Tibial nerve (tissue), 4 donors: ENCODE data around the gene LRRC8D. TPM values are rescaled to one million over a fixed set of nuclear protein-coding genes. Genes with fewer than 3 reads are reported as not detected.
A peak's percentile ranks its signal among the peaks of the same experiment; 100 is the strongest.

ENCODE experiments used
- DNase-seq, 2 donors: peaks; one replicate each; pipeline ENCODE4 v3.0.0-alpha.2; 2019; ENCODE audit warnings: low spot score in 2 of 2
- H3K27ac ChIP-seq, 4 donors: fragments of 200-600 bp; sonication (generic) in 3 of 4; one replicate each; pipeline ENCODE4 v1.5.1; 2017 to 2019; ENCODE audit warnings: mild to moderate bottlenecking in 1 of 4
- H3K27me3 ChIP-seq, 2 donors: fragments of 200-600 bp; sonication (generic) in 1 of 2; one replicate each; pipeline versions ENCODE4 v1.5.1 to v1.6.0; 2017 to 2019
- H3K36me3 ChIP-seq, 3 donors: fragments of 200-600 bp; sonication (generic); one replicate each; pipeline ENCODE4 v1.5.1; 2018 to 2019
- H3K4me1 ChIP-seq, 4 donors: fragments of 200-600 bp; sonication (generic) in 3 of 4; one replicate each; pipeline ENCODE4 v1.5.1; 2017 to 2019
- H3K4me3 ChIP-seq, 4 donors: fragments of 200-600 bp; sonication (generic) in 3 of 4; one replicate each; pipeline ENCODE4 v1.5.1; 2017 to 2019; ENCODE audit warnings: mild to moderate bottlenecking in 1 of 4, moderate library complexity in 1 of 4
- H3K9me3 ChIP-seq, 4 donors: fragments of 200-600 bp; sonication (generic) in 3 of 4; one replicate each; pipeline ENCODE4 v1.5.1; 2017 to 2019
- CTCF ChIP-seq, 5 experiments: fragments of 200-600 bp in 3 of 5; fragments of 450-650 bp in 2 of 5; sonication (generic) in 3 of 5; IDR thresholded peaks; one replicate each; pipeline ENCODE4 v1.5.1; 2016 to 2019; ENCODE audit warnings: antibody characterized with exemption in 5 of 5, mild to moderate bottlenecking in 3 of 5, moderate library complexity in 2 of 5
- EP300 ChIP-seq, 2 donors: sonication (generic); formaldehyde crosslinking; IDR thresholded peaks; one replicate each; pipeline ENCODE4 v1.6.1; 2017; ENCODE audit warnings: antibody characterized with exemption in 2 of 2, mild to moderate bottlenecking in 1 of 2
- POLR2A ChIP-seq, 2 donors: fragments of 450-650 bp; IDR thresholded peaks; one replicate each; pipeline ENCODE4 v1.6.1; 2017; ENCODE audit warnings: antibody characterized with exemption in 2 of 2, mild to moderate bottlenecking in 2 of 2, moderate library complexity in 2 of 2
- WGBS, 2 donors: methylation state at CpG; one replicate each; pipeline ENCODE4 v1.1.5; 2018; 5-methylcytosine and 5-hydroxymethylcytosine counted together
- total RNA-seq, 4 donors: library from RNA; depleted of rRNA; stranded (reverse); fragments of >200 nt; gene quantifications; one replicate each; pipeline ENCODE4 v1.1.0, GENCODE V29; 2016

The LRRC8D gene
- total RNA-seq, 4 donors from 2014 or later, result 11.1 to 19.0 (median 15.3) TPM

GRCh38 chr1:89971600-89971999, 150.8 kb downstream of the LRRC8D start:
- Histone ChIP-seq H3K4me1 (peaks cover 0 to 23% (median 10%) of the 10 kb centered on the region in 4 donors), H3K9me3 (no peaks in the 10 kb centered on the region), H3K4me3 (no peak overlapping the region), H3K27ac (no peak overlapping the region), H3K36me3 (no peaks in the 10 kb centered on the region), H3K27me3 (no peaks in the 10 kb centered on the region)
- TF ChIP-seq CTCF (IDR thresholded peaks at IDR 0.05), result no peak
- TF ChIP-seq POLR2A (IDR thresholded peaks at IDR 0.05), result no peak
- TF ChIP-seq EP300 (IDR thresholded peaks at IDR 0.05), result no peak
- WGBS, 2 donors, result 63 to 80% methylated on average over 1 of the region's 1 CpG
- DNase-seq, result no peak

GRCh38 chr1:89972024-89972423, 151.2 kb downstream of the LRRC8D start:
- no peak for DNase-seq
- no peak for TF ChIP-seq EP300 (IDR thresholded peaks at IDR 0.05)
- no peak for TF ChIP-seq POLR2A (IDR thresholded peaks at IDR 0.05)
- TF ChIP-seq CTCF (IDR thresholded peaks at IDR 0.05), result no peak
- Histone ChIP-seq H3K4me3 (no peak overlapping the region), H3K4me1 (peaks cover 0 to 23% (median 10%) of the 10 kb centered on the region in 4 donors), H3K9me3 (no peaks in the 10 kb centered on the region), H3K36me3 (no peaks in the 10 kb centered on the region), H3K27me3 (no peaks in the 10 kb centered on the region), H3K27ac (no peak overlapping the region)

- Histone ChIP-seq H3K27me3 (no peaks in the 10 kb centered on the region), H3K9me3 (no peaks in the 10 kb centered on the region), H3K4me3 (no peak overlapping the region), H3K4me1 (peaks cover 0 to 23% (median 10%) of the 10 kb centered on the region in 4 donors), H3K27ac (no peak overlapping the region), H3K36me3 (no peaks in the 10 kb centered on the region)
- 91 to 92% methylated on average over 8 of the region's 8 CpGs for WGBS, 2 donors
- TF ChIP-seq CTCF (IDR thresholded peaks at IDR 0.05) (no peak), EP300 (IDR thresholded peaks at IDR 0.05) (no peak), POLR2A (IDR thresholded peaks at IDR 0.05) (no peak)
- DNase-seq, result no peak
Observed at GRCh38 chr1:89973471-89974127, 152.8 kb downstream of the LRRC8D start.

- no peak for TF ChIP-seq EP300 (IDR thresholded peaks at IDR 0.05)
- no peaks in the 10 kb centered on the region for H3K27me3 ChIP-seq
- peaks cover 0 to 23% (median 10%) of the 10 kb centered on the region in 4 donors for H3K4me1 ChIP-seq
- peak overlapping the region in 1 of 4 donors; percentile 51 for H3K27ac ChIP-seq
- DNase-seq, result no peak
- H3K9me3 ChIP-seq, result no peaks in the 10 kb centered on the region
- H3K4me3 ChIP-seq, result no peak overlapping the region
- H3K36me3 ChIP-seq, result no peaks in the 10 kb centered on the region
- WGBS, 2 donors, result 95 to 98% methylated on average over 4 of the region's 4 CpGs
Observed at GRCh38 chr1:89974256-89974655, 153.4 kb downstream of the LRRC8D start.

- TF ChIP-seq EP300 (IDR thresholded peaks at IDR 0.05) (peak in 1 of 2 donors; percentile 45), POLR2A (IDR thresholded peaks at IDR 0.05) (no peak)
- WGBS, 2 donors, result 44 to 53% methylated on average over 4 of the region's 4 CpGs
Observed at GRCh38 chr1:89974696-89975470, 154.1 kb downstream of the LRRC8D start.

GRCh38 chr1:89975540-89976125, 154.8 kb downstream of the LRRC8D start:
- Histone ChIP-seq H3K9me3 (no peaks in the 10 kb centered on the region), H3K27me3 (no peaks in the 10 kb centered on the region), H3K27ac (peak overlapping the region in 1 of 4 donors; percentile 62), H3K4me1 (peaks cover 0 to 25% (median 10%) of the 10 kb centered on the region in 4 donors), H3K36me3 (no peaks in the 10 kb centered on the region), H3K4me3 (no peak overlapping the region)
- DNase-seq, result no peak
- no peak for TF ChIP-seq EP300 (IDR thresholded peaks at IDR 0.05)
- 42 to 43% methylated on average over 4 of the region's 4 CpGs for WGBS, 2 donors

More at GRCh38 chr1:89974696-89975470, 154.1 kb downstream of the LRRC8D start:
- Histone ChIP-seq H3K36me3 (no peaks in the 10 kb centered on the region), H3K27ac (peak overlapping the region in 2 of 4 donors; percentile 51 to 62), H3K9me3 (no peaks in the 10 kb centered on the region), H3K27me3 (no peaks in the 10 kb centered on the region), H3K4me1 (peaks cover 0 to 23% (median 10%) of the 10 kb centered on the region in 4 donors), H3K4me3 (no peak overlapping the region)
- DNase-seq, result no peak
